AG20443 (cell line): ENCODE results near the gene ABCA4.

Experiments used
- DNase-seq: peaks from one replicate; pipeline ENCODE4 v3.0.0; 2012; ENCODE audit warnings: low spot score, mixed read lengths

Gene ABCA4

GRCh38 chr1:94083681-94084080 is 37.3 kb downstream of the ABCA4 start:
- DNase-seq: no peak

DNA sequence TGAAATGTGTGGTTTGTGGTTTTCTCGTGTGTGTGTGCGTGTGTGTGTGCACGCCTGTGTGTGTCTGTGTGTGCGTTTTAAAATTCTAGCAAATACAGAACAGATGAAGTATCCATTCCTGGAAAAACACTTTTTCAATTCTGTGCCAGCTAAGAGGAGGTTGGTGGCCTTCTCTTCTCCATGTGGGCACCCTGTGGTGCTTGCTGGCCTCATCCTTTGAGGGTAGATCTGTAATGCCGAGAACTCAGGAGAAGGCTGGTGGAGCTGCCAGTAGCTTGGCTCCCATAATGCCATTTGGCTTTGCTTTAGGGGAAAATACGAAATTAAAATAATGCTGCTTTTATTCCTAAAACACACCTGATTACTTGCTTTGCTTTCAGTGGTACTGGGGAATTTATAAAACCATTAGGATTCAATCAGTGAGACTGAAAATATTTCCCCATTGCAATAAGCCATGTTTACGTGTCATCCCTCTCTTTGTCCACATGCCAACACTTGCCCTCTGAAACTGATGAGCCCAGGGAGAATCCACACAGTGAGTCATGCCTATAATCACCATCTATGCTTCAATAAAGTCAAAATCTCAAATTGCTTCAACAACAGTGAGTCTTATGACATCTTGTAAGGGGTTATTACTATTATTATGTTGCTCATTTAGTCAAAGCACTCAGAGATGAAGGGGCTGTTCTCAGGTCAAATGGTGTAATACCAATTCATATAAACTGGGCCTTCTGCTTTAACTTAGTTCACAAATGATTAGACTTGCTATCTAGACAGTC is 39.2 kb downstream of the ABCA4 start:
- DNase-seq: peak; percentile 88

- DNase-seq: no peak
These were observed 41.0 kb downstream of the ABCA4 start for GRCh38 chr1:94079989-94080388.

DNA sequence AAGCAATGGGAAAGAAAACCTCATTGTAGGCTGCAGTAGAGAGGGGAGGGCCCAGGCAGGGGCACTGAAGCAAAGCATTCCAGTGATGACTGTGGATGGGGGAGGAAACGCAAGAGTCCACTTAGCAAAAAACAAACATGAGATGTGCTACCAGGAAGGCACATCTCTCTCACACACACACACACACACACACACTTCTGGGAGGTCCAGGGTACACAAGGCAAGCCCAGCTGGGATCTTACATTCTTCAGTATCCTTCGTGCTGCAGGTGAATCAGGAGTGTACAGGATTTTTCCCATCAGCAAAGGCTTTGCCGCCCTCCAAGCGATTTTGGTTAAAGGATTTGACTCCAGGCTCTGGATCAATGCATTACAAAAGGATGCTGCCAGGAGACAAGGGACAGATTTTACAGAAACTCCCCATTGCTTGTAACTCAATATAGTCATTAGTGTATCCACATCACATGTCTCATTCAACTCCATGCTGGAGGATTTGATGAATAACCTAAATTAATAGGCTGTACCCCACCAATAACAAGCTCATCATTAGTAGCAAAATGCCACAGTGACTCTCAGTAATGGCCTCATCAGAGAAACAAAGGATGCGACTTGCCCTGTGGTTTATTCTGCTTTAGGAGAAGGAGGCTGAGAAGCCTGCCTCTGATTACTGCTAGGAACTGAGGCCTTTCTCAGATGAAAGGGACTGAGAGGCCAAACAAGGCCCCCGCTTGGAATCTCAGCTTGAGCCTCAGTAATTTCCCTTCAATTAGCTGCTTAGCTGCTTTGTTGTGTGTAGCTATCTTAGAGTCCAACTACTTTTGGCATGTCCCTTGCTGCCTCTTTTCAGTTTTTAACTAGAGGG is 41.6 kb downstream of the ABCA4 start:
- DNase-seq: no peak

DNA sequence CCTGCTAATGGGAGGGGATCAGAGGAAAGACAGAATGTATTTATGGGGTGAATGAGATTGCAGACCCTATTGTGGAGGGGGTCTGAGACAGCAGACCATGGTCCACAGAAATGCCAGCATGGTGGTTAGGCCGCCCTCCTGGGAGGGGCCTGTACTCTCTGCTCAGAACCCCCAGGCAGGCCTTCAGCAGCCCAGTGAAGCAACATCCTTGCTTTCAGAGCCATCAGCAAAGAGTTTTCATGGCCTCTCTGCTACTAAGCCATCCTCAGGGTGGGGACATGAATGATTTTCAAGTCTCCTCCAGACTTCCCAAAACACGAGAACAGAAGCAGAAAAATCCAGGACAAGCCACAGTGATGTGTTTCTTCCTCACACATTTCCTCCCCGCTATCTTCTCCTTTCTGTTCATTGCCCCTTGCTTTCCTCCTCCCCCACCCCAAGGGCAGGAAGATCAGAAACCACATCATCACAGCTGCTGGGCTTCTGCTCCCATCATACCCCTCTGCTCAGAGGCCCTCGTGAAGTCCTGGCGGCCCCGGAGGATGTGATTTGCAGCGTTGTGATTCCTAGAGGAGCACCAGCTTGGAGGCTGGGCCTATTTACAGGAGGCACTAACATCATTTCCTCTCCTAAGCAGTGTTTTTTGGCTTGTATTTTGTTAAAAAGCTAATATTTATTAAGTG is 48.0 kb downstream of the ABCA4 start:
- DNase-seq: no peak

DNA sequence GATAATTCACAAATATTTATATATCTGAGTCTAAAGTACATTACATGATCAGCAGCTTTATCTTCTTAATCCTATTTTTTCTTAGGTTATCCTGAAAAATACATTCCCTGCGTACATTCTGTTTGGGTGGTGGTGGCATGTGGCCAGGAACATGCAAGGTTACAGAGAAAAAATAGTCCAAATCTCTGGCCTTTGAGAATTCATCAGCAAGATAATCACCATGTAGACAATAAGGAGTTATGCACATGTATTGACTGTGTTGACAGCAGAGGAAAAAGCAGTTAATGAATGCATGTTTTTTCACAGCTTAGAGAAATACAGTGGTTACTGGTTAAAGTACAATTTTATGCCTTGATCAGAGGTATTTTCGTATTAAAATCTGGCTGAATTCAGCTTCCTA is 49.0 kb downstream of the ABCA4 start:
- DNase-seq: no peak

DNA sequence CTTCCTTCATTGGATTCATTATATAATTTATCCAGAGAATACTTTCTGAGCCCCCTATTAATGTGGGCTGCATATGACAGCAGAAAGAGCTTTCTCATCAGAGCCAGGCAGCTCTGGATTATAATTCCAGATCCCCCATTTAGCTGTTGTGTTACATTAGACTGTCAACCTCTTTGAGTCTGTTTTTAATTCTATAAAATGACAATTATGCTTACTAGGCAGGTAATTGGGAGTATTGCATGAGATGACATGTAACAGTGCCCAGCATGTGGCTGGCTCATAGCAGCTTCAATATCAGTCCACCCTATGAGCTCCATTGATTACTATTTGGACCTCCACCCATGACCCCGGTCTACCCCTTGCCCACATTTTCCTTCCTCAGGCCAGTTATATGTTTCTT is 49.6 kb downstream of the ABCA4 start:
- no peak for DNase-seq

DNA sequence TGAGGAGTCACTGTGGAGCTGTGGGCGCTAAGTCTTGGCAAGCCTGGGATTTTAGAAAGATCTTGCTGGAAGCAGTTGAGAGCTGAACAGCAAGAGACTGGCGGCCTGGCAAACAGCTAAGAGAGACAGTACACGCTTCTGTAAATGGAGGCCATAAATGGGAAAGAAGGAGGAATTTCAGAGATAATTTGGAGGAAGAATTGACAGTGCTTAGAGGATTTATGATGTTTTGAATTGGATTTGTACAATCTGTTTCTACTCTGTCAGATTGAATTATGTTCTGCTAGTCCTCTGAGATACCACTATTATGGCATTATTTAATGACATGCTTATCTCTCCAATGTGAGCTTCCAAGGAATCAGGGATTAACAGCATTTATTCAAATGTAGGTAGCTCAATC is 50.1 kb downstream of the ABCA4 start:
- DNase-seq: no peak

- DNase-seq: no peak
These were observed 51.0 kb downstream of the ABCA4 start for GRCh38 chr1:94069919-94070285.

GRCh38 chr1:94068999-94069918 is 51.7 kb downstream of the ABCA4 start:
- no peak for DNase-seq

DNA sequence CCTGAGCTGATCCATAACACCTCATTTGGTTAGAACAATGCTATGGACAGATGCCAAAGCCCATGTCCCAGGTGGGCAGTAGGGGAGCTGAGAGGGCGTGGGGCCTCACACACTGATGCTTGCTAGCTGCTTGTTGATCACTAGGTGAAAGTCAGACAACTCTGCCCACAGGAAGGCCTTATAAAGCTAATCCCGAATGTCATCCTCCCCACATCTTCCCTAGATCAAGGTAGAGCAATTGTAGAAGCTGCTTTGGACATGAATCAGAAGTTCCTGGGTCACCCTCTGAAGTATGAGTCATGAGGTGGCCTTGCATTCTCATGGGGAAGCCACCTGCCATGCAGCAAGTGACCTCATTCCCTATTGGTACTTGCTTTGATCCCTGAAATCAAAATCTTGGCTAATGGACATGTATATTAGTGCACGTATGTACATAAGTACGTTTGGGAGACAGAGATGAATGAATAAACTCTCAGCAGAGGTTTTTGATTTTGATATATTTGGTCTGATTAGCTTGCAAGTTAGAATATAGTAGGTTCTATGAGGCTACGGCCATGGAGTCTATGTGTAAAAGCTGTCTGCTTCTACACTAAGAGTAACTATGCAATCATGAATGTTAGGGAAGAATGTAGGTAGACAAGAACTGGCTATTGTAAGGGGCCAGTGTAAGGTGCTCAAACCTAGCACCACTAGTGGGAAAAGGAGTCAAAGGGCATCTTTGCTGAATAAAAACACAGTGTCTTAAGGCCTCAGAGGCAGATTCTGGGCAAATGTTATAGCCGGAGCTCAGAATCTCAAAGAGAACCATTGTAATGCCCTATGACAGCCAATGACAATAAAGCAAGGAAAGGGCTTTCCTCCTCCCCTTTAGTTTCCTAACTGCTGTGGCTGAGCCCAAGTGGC is 52.6 kb downstream of the ABCA4 start:
- DNase-seq: no peak

DNA sequence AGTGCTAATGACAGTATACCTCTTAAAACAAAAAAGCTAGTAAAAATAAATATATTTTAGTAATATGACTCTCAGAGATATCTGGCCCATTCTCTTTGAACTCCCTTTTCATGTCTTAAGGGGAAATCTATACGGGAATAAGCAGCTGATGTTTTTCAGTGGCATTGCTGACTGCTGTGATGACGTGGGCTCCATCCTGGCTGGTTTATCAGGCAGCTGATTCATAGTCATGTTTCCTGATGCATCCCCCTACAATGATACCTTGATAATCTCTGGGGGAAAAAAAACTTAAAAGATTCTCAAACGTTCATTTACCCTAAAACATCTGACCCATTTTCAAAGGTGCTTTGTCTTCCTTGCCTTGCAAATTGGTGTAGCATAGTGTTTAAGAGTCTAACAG is 53.8 kb downstream of the ABCA4 start:
- DNase-seq: no peak

- peak; percentile 55 for DNase-seq
These were observed 57.6 kb downstream of the ABCA4 start for GRCh38 chr1:94063379-94063778.

DNA sequence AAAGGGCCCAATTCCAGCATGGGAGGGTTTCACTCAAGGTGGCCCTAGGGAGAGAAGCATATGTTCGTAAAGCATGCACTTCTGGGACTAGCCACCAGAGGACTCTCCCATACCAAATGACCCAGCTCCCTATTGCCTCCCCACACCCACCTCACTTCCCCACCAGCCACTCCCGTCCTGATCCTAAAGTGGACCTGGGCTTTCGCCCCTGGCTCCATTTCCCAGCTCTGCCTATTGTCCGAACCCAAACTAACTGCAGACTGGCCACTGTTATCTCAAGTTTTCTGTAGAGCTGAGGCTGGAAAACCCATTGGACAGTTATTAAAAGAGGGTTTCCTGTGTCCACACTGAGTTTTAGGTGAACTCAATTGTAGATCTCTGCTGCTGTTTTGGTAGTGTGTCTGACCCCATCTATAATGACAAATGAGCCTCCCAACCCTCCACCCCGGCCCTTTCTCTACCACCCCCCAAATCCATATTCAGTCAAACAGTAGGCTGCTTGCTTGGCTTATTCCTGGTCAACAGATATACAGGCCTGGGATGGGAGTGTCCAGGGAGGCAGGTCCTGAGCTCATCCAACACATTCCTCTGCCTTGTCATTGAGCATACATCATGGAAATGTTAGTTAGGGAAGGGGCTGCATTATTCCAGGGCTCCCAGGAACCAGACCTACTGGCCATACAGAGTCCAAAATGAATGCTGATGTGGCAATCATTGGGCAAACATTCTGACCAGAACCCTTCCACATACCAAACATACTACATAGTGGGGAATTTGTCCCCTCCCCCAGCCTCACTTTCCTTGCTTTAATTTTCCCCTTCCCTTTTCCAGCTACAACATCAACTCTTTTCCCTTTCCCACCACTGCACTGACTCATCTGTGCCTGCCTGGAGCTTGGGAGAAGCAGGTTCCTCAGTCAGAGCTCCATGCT is 59.2 kb downstream of the ABCA4 start:
- DNase-seq: peak; percentile 90

GRCh38 chr1:94060720-94061119 is 60.2 kb downstream of the ABCA4 start:
- no peak for DNase-seq

DNA sequence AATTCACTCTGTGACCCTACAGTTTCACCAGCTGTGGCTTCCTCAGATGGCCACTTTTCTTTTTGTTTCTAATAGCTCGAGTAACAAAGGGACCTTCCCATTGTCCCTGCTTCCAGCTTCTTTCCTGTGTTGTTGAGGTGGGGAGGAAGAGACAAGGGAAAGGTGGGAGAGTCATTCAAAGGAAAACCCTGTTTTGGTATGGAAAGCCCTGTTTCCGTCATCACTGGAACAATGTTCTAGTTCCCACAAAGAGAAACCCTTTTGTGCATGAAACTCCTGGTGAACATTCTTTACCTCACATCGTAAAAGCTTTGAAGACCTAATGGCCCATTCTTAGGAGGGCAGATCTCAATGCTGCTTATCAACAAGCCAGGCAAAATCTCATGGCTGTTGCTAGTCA is 62.2 kb downstream of the ABCA4 start:
- no peak for DNase-seq

DNA sequence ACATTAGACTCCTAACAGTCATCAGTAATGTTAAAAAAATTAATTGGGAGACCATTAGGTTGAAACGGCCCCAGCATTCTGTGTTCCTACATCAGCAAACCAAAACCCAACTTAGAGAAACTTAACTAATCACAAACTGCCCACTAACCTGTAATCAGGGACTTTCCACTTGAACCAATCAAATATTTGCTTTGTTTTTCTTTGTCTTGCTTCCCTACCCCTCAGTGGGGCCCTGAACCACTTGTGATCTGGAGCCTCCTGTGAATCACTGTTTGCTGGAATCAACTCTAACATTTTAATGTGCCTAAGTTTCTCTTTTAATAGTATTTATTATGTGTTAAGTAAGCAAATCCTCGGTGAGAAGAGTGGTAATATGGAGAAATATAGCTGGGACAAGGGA is 64.0 kb downstream of the ABCA4 start:
- DNase-seq: no peak

GRCh38 chr1:94056171-94056570 is 64.8 kb downstream of the ABCA4 start:
- DNase-seq: no peak

DNA sequence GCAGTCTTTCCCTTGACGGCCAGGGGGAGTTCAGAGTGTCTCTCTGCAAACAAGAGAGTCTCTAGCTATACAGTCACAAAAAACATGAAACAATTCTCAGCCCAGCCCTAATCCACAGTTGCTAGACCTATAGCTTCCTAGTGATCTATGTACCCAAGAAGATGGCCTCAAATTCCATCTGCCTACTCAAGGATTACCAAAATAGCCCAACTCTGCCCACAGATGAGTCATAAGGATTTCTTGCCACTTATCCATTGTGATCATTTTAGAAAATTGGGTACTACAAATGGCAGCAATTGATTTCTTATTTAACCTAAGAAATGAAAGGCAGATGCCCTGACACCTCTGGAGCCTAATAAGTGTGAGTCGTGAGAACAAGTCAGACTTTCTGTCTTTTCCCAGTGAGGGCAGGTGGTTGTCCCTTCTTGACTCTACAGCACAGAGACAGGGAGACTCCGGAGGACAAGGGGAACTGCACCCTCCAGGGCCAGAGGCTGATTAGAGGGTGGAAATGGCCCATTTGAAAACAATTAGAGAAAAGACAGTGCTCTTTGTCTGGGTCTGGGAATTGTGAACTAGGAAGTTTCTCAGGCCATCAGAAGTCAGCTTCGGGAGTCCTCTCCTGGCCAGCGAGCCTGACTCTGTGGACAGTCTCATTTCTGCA is 65.4 kb downstream of the ABCA4 start:
- no peak for DNase-seq
